ENCODE measurements around the gene KLHL17.
A peak's percentile ranks its signal among the peaks of the same experiment; 100 is the strongest.
"Not testable (repeated sequence)": the region's sequence is repeated elsewhere in the genome, so short reads cannot be mapped to it uniquely, and the experiment has no call there.

The KLHL17 gene

GRCh38 chr1:992362-992761 is 32.0 kb downstream of the KLHL17 start:
- no peak overlapping the region for H3K27ac ChIP-seq
- ChIA-PET CTCF (interaction anchor here (0.5 to 0.8 kb wide), 3 partner anchors 8 to 48 kb away, joined by 3 to 5 read pairs (median 4); no protein-coding TSS in a partner anchor), POLR2A (ENCODE audit: low non-redundant PET) (no interaction called here)
- no peak for DNase-seq (ENCODE audit: low spot score)
- TF ChIP-seq, protein P1, sequence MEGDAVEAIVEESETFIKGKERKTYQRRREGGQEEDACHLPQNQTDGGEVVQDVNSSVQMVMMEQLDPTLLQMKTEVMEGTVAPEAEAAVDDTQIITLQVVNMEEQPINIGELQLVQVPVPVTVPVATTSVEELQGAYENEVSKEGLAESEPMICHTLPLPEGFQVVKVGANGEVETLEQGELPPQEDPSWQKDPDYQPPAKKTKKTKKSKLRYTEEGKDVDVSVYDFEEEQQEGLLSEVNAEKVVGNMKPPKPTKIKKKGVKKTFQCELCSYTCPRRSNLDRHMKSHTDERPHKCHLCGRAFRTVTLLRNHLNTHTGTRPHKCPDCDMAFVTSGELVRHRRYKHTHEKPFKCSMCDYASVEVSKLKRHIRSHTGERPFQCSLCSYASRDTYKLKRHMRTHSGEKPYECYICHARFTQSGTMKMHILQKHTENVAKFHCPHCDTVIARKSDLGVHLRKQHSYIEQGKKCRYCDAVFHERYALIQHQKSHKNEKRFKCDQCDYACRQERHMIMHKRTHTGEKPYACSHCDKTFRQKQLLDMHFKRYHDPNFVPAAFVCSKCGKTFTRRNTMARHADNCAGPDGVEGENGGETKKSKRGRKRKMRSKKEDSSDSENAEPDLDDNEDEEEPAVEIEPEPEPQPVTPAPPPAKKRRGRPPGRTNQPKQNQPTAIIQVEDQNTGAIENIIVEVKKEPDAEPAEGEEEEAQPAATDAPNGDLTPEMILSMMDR (conservative IDR thresholded peaks at IDR 0.05; ENCODE audit: low read depth), result no peak

- ChIA-PET CTCF (interaction anchor here (0.6 to 2.3 kb wide), 4 partner anchors 9 to 512 kb away, joined by 3 to 17 read pairs (median 3); no protein-coding TSS in a partner anchor), POLR2A (ENCODE audit: low non-redundant PET) (no interaction called here)
- H3K27ac ChIP-seq, result no peak overlapping the region
- TF ChIP-seq, protein P1 (conservative IDR thresholded peaks at IDR 0.05; ENCODE audit: low read depth), result no peak
- DNase-seq (ENCODE audit: low spot score), result no peak
Measured at GRCh38 chr1:993379-993995, 33.1 kb downstream of the KLHL17 start.

DNA sequence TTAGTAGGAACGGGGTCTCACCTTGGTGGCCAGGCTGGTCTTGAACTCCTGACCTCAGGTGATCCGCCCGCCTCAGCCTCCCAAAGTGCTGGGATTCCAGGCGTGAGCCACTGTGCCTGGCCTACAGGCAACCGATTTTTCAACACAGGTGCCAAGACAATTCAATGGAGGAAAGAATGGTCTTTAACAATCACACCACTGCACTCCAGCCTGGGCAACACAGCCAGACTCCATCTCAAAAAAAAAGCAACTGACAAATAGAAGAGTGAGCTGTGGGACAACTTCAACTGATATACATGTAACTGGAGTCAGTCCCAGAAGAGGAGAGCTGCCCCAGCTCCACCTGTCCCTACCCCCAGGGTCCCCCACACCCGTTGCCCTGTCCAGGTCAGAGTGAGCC is 34.2 kb downstream of the KLHL17 start:
- DNase-seq (ENCODE audit: low spot score); POLR2A ChIA-PET (ENCODE audit: low non-redundant PET); H3K27ac ChIP-seq: not testable (repeated sequence)
- CTCF ChIA-PET, result interaction anchor here (0.8 to 2.3 kb wide), 2 partner anchors 10 to 65 kb away, joined by 3 to 17 read pairs; no protein-coding TSS in a partner anchor

- ChIA-PET POLR2A (ENCODE audit: low non-redundant PET) (no interaction called here), CTCF (interaction anchor here (1.8 to 2.3 kb wide), 2 partner anchors 11 to 296 kb away, joined by 5 to 17 read pairs; no protein-coding TSS in a partner anchor)
- no peak for DNase-seq (ENCODE audit: low spot score)
- TF ChIP-seq, protein P1 (conservative IDR thresholded peaks at IDR 0.05; ENCODE audit: low read depth), result no peak
- H3K27ac ChIP-seq, result peak overlapping the region; percentile 25; the same call in 1 of the 2 replicates
Measured at GRCh38 chr1:995665-996633, 35.6 kb downstream of the KLHL17 start.

DNA sequence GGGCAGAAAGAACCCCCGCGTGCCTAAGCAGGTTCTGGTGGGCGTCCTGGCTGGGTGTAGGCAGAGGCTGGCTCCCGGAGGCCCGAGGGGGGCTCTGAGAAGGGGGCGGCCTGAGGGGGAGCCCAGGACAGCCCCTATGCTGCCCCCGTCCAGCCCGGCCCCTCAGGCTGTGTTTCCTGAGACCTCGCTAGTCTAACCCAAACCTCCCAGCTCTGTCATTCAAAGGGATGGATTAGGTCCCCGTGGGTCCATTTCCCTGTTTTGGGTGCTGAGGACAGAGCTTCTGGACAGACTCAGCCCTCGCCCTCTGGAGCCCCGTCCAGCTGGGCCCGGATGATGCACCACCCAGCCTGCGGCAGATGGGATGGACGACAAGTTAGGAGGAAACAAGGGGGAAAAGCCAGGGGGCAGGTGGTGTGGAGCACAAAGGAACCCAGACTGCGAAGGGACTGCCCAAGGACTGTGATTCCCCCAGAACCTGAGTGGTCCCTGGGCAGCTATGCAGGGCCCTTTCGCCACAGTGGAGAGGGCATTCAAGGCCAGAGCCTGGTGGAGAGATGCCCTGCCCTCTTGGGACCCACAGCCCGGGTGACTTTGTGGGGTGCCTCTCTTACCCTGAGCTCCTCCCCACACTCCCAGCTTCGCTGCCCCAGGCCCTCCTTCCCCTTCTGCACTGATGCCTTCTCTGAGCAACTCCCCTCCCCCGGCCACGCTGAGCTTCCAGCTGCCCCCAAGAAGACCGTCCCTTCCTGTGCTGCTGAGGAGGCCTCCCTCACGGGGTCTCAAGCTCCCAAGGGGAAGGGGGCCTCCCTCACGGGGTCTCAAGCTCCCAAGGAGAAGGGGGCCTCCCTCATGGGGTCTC is 36.7 kb downstream of the KLHL17 start:
- TF ChIP-seq, protein P1 (conservative IDR thresholded peaks at IDR 0.05; ENCODE audit: low read depth), result no peak
- POLR2A ChIA-PET (ENCODE audit: low non-redundant PET), result no interaction called here
- no peak for DNase-seq (ENCODE audit: low spot score)
- CTCF ChIA-PET, result interaction anchor here (0.6 to 1.8 kb wide), 5 partner anchors 11 to 295 kb away, joined by 3 to 11 read pairs (median 5); no protein-coding TSS in a partner anchor
- H3K27ac ChIP-seq, result no peak overlapping the region

DNA sequence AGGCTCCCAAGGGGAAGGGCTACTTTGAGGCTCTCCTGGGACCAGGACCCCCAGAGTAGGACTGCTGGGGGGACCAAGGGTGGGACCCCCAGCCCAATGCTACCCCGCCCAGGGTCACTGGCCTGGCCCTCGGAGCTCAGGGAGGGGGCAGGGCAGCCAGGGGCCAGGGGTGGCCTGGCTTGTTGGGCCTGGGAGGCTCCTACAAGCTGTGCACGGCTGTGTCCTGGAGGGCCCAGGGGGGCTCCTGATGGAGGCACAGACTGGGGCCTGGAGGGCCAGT is 37.3 kb downstream of the KLHL17 start:
- no peak overlapping the region for H3K27ac ChIP-seq
- ChIA-PET CTCF (interaction anchor here (0.6 to 1.8 kb wide), 5 partner anchors 12 to 294 kb away, joined by 3 to 11 read pairs (median 5); no protein-coding TSS in a partner anchor), POLR2A (ENCODE audit: low non-redundant PET) (no interaction called here)
- DNase-seq (ENCODE audit: low spot score), result no peak
- TF ChIP-seq, protein P1 (conservative IDR thresholded peaks at IDR 0.05; ENCODE audit: low read depth), result no peak

Measured in RWPE1 (cell line).